ENCODE data around the gene BCL11A.

BCL11A gene

GRCh38 chr2:60544062-60544461 is 9.4 kb downstream of the BCL11A start:
- DNase-seq: no peak

DNA sequence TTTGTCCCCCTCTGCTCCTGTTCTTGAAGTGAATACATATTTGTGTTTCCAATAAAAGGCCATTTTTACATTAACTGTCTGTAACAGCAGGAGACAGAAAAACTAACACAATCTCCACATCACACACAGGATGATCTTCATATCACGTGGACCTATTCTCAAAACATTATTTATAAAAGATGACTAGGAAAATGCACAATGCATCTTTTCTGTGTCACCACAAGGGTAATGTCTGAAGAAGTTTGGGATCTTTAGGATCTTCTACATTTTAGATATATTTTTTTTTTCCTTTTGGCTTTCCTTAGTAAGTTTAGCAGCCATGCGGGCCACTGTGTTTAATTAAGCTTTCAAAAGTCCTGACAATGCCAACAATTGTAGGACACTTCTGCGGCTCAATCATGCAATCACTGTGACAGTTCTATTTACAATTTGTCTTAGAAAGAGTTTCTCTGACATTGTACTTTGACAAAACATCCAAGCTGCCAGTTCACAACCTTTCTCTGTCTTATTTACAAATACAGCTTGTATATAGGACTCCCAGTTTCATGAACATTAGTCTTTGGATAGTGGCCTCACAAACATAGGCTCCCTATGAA is 12.3 kb downstream of the BCL11A start:
- no peak for DNase-seq

DNA sequence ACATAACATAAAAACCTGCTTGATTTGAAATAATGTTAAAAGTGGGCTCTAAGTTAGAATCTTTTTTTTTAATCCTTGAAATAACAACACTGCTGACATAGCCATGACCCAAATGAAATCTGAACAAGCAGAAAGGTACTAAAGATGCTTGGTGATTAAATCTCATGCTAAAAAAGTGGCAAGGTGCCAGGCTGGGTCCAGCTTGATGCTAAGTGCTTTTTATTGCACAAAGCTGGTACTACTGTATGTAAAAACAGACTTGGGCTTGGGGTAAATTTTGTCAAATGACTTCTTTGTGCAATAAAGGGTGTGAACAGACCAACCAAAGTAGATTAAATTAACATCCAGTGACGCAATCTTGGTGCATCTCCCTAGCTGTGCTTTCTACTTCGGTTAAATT is 13.4 kb downstream of the BCL11A start:
- no peak for DNase-seq

GRCh38 chr2:60539140-60539539 is 14.3 kb downstream of the BCL11A start:
- DNase-seq: no peak

DNA sequence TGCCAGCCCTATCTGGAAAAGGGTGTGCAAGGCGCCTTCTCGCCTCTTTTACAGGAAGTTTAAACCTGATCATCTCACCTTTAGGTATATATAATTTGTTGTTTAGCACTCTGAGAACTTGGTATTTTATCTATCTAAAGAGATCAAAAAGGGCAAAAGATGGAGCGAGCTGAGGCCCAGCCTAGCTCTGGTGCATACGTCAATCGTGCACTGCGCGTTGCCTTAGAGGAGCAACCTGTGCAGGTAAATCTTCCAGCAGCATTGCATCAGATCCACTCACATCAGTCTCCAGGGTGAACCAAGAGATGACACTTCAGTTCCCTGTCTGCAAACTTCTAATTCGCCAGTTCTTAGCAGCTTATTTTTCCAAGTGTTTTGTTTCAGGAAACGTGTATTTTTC is 15.4 kb downstream of the BCL11A start:
- DNase-seq: no peak

DNA sequence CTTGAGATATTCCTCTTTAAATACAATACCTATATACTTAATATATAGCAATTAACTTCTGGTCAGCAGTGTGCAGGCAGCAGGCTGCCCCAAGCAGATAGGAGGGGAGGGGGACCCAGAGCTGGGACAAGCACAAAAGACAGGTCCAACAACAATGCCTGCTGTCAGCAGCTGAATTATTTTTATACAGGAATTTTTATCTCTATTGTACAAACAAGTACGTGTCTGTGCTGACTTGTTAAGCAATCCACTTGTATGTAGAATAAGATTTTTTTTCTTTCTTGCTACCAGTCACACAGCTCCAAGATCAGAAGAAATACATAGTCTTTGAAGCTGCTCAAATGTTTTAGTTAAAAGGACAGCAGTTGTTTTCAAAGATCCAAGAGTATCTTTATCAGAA is 16.7 kb downstream of the BCL11A start:
- no peak for DNase-seq

DNA sequence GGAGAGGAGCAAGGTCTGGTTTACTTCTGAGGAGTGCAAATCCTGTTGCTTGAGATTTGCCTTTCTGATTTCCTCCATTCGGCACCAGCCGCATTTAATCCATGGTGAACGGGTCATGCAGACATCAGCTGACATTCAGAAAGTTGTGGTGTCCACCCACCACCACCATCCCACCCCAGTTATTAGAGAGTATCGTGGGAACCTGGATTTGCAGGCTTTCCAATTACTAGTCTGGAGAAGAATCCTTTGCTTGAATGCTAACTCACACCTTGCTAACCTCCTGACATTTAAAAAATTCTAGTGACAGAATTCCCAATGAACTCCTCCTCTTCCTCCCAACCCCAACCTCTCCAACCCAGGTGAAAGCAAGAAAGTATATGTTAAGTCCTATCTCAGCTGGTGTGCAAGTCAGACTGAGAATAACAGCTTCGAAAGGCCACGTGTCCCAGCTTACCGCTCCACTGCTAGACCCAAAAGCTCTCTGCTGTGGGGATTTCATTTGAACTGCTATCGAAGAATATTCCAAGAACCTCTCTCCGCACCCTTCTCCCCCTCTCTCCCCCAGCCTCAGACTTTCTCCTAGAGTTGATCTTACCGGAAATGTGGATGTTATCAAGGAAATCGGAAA is 17.7 kb downstream of the BCL11A start:
- DNase-seq: no peak

DNA sequence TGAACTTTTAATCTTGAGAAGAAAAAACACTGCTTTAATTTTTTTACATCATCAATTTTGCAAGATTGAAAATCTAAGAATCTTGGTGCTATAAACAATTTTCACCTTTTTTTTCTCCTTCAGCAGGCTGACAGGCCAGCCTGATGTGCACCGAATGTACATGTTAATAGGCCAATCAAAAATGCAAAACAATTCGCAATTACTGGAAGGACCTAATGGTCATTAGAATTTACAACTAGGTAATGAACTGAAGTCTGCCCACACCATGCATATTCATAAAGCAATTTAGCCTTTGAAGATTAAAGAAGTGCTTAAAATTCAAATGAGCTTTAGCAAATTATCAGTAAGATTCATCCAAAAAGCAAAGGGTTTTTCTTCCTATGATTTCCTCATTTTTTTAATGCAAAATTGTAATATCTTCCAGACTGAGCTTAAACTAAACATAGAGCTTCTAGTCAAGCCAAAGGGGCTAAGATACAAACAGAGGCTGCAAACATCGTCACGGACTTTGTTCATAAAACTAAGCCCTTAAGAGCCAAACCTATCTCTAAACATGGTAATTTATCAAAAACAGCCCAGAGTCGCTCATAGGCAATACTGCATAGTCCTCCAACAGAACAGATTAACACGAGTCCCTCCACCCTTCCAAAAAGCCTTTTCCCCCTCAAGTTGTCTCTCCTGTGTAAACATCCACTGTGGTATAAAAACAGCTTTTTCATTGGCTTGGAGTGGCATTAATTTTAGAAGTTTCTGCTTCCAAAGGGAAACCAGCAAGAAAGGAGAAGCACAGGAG is 18.4 kb downstream of the BCL11A start:
- no peak for DNase-seq

- no peak for DNase-seq
These were observed 19.3 kb downstream of the BCL11A start for GRCh38 chr2:60534052-60534685.

GRCh38 chr2:60533101-60534051 is 20.1 kb downstream of the BCL11A start:
- DNase-seq: no peak

DNA sequence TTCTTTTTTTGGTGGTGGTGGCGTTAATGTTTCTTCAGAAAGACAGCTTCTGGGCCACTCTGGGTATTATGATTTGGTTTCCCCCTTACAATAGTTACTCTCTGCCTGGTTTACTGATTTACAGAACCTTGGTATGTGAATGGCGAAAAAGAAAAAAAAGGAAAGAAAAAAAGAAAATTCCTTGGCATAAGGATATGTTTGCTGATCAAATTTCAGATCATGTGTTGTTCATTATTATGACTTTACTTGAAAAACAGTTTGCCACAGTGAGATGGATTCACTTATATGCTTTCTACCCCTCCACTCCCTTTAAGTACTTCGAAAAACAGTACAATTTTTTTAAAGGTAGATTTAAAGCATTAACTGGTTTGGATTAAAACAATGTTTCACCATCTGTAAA is 21.0 kb downstream of the BCL11A start:
- no peak for DNase-seq

- DNase-seq: no peak
These were observed 21.7 kb downstream of the BCL11A start for GRCh38 chr2:60531701-60532133.

- DNase-seq: no peak
These were observed 22.7 kb downstream of the BCL11A start for GRCh38 chr2:60530660-60531281.

DNA sequence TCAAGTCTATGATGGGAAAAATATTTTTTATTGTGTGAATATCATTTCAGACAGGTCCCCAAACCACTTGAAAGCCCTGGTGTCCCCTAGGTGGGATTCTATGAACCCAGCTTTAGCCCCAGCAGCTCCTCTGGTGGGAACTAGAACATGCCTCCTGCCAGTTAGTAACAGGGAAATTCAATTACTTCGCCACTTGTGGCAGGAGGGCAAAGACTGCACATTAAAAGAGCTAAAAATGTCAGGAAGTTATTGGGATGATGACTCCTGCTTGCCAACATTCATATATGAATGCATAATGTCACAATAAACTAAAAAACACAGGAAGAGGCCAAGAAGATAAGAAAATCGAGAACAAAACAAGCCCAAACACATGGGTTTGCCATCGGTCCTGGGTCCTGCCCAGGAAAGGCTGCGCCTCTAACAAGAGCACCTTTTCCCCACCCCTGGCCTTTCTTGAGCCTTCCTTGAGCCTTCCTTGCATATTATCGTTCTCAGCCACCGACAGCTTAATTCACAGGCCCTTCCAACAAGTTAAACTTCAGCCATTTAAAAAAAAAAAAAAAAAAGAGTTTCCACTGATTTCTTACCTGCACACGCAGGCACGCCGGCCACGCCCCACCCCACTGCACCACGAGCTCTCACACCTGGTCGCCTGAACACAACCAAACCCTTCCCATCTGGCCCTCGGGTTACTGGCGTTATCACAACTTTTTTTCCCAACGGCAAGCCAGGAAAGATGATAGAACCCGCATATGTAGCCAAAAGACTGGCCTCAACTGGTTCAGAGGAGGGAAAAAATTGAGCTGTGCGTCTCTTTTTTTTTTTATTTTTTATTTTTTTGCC is 23.4 kb downstream of the BCL11A start:
- no peak for DNase-seq

- DNase-seq: no peak
These were observed 24.2 kb downstream of the BCL11A start for GRCh38 chr2:60529136-60529784.

DNA sequence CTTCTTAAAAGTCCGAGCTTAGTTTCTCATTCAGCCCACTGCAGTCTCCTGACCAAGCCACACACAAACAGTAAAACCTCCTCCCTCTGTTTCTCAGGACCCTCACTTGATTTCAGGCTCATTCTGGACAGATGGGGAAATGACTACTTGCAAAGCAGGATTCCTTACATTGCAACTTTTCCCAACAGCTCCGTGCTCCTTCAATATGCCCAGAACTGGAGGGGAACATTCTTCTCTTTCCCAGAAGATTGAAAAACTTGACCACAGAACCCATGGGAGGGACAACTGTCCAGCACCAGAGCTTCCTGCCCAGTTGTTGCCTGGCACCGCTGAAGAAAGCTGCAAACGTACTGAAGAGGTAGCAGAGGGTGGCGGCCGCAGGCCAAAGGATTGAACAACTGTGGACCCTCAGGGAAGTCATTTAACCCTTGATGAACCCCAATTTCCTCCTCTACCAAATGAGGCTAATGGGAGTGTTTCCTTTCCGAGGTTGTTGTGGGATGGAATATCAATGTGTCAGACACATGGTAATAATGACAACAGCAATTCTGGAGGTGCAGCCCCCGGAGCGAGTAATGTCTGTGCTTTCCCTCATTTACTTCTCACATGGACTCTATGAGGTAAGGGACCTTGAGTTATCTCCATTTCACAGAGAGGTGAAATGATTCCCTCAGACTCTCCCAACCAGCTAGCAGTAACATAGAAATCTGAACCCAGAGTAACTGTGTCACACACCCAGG is 25.0 kb downstream of the BCL11A start:
- no peak for DNase-seq

GRCh38 chr2:60527762-60528161 is 25.7 kb downstream of the BCL11A start:
- DNase-seq: no peak

- DNase-seq: no peak
These were observed 26.8 kb downstream of the BCL11A start for GRCh38 chr2:60526623-60527022.

DNA sequence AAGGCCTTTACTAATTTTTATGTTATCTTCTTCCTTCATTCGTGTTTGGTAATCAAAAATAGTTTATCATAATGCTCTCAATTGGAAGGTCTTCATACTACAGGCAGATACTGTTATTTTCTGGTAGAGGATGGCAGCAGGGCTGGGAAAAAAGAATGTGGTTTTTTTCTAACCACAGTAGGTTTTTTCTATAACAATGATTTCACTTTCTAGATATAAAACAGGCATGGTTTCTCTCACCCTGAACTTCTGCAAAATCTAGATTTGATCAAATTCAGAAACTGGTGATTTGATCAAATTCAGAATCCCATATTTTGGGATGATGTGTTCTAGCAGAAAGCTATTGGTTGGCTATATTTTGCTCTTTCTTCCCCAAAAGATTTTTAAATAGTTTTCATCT is 27.6 kb downstream of the BCL11A start:
- DNase-seq: no peak

DNA sequence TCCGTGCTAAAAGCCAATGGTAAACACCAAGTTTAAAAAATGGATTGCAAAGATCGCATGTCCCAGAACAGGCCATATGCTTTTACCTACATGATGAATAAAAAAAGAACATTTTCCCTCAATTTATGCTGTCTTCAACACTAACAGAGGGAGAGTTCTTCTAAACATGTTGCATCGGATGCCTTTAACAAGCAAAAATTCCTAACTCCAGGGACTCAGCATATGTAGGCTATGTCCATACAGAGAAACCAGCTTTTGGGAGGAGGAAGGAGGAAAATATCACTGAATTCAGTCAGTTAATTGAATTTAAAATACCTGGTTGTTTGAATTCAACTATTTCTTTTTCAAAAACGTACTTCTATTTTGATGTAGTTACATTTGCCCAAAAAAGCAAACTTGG is 28.6 kb downstream of the BCL11A start:
- no peak for DNase-seq
